Ecto neural progenitor cell (in vitro differentiated cells): ENCODE results near the gene NCOA7.
A peak's percentile ranks its signal among the peaks of the same experiment; 100 is the strongest.
"Not testable (repeated sequence)": the region's sequence is repeated elsewhere in the genome, so short reads cannot be mapped to it uniquely, and the experiment has no call there.

Source experiments
- DNase-seq: peaks from one replicate; pipeline ENCODE4 v3.0.0-alpha.2; 2018; ENCODE audit warnings: low spot score

NCOA7 gene

DNA sequence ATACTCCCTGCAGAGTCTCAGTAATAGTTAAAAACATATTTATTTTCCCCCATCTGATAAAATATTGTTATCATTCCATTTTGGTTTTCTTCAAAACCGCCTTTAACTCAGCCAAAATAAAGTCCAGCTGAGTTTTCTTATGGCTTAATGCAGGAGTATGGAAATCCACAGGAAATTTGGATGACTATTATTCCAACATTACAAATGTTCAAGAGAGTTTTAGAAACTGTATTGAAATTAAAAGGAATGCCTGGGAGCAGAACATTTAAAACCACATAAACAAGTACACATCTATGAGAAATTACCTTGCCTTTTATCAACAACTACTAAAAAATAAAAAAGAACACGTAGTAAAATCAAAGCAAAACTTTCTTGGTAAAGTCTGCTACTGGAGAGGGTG lies 45.7 kb downstream of the NCOA7 start:
- DNase-seq = no peak

GRCh38 chr6:125839471-125839870 lies 48.7 kb downstream of the NCOA7 start:
- no peak for DNase-seq

GRCh38 chr6:125839879-125840278 lies 49.1 kb downstream of the NCOA7 start:
- no peak for DNase-seq

DNA sequence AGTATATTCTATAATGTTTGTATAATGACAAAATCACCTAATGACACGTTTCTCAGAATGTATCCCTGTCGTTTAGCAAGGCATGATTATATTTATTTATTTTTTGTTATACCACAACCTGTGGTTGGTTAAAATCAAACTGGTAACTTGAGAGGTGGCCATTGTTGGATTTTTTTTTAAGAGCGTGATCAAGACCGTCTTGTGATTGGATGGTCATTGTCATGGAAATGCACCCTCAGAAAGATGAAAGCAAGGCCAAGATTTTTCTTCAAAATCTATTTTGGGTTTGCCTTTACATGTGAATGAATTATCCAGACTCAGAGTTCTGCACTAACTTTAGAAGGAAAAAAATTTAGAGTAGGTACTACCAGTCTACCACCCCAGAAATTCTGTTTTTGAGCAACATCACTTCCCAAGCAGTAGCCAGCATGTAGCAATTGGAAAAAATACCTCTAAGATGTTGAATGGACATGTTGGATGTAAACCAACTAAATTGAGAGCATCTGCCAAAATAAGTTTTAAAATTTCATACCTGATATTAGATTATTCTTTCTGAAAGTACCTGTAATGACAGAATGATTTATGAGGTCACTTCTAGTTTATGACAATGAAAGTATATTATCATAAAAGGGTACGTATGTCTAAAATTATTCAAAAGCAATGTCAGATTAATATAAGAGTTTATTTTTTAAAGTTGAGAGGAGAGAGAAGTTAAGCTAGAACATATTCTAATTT lies 50.8 kb downstream of the NCOA7 start:
- no peak for DNase-seq

DNA sequence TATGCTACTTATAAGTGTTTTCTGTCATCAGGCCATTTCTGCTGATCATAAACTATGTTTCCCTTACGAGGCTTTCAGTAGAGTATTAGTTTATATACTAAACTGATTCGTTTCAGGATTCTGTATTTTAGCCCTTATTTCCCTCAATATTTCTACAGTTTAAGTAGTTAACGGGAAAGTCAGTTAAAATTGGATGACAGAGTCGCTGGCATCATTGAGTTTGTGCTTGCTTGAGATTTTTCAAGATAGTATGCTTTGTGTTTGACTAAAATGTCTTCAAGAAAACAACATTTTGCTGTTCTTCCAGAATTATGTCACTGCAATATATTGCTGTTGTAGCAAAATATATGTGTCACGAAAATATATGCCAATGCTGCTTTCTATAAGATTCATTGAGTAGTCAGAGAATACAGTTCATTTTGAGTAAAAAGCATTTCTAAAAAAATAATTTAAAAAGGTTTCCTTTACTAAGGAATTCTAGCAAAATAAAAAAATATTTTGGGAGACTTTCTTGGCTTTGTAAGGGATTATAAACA lies 51.4 kb downstream of the NCOA7 start:
- DNase-seq = no peak

DNA sequence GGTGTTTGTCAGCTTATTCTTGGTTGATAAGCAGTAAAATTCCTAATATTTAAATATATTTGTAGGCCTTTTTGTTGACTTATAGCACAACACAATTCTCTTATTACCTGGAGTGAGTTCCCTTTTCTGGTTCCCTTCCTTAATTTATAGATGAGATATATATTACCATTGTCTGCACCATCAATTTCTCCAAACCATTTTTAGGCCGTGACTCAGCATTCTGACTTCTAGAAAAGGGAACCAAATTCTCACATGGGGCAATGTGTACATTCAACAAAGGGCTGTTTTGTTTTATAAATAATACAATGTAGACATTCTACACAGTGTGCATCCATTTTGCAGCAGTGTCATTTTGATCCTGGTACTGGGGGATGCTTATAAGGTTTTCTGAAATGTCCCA lies 52.8 kb downstream of the NCOA7 start:
- no peak for DNase-seq

- DNase-seq = no peak
Measured at GRCh38 chr6:125844989-125845388, 54.2 kb downstream of the NCOA7 start.

- no peak for DNase-seq
Measured at GRCh38 chr6:125846292-125847024, 55.7 kb downstream of the NCOA7 start.

DNA sequence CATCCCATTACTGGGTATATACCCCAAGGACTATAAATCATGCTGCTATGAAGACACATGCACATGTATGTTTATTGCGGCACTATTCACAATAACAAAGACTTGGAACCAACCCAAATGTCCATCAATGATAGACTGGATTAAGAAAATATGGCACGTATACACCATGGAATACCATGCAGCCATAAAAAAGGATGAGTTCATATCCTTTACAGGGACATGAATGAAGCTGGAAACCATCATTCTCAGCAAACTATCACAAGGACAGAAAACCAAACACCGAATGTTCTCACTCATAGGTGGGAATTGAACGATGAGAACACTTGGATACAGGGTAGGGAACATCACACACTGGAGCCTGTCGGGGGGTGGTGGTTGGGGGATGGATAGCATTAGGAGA lies 57.5 kb downstream of the NCOA7 start:
- not testable (repeated sequence) for DNase-seq

- DNase-seq = no peak
Measured at GRCh38 chr6:125850361-125850760, 59.6 kb downstream of the NCOA7 start.

GRCh38 chr6:125852587-125852986 lies 61.8 kb downstream of the NCOA7 start:
- no peak for DNase-seq

GRCh38 chr6:125853168-125853567 lies 62.4 kb downstream of the NCOA7 start:
- DNase-seq = no peak

GRCh38 chr6:125853756-125854155 lies 63.0 kb downstream of the NCOA7 start:
- DNase-seq = no peak

DNA sequence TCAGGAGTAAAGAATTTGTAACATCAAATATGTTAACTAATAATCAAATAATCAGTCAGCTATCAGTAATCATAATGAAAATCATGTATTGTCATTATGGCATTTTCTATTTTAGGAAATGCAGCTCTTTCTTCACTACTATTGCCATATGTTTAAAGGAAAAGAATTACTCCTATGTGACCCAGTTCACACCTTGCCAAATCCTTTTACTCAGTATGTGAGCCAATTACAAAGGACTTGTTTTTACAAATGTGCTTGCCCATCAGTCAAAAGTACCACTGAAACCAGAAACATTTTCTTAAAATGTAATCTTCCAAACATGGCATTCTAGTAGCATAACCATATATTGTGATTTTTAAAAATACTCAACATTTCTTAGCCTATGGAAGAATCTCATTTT lies 63.6 kb downstream of the NCOA7 start:
- no peak for DNase-seq

DNA sequence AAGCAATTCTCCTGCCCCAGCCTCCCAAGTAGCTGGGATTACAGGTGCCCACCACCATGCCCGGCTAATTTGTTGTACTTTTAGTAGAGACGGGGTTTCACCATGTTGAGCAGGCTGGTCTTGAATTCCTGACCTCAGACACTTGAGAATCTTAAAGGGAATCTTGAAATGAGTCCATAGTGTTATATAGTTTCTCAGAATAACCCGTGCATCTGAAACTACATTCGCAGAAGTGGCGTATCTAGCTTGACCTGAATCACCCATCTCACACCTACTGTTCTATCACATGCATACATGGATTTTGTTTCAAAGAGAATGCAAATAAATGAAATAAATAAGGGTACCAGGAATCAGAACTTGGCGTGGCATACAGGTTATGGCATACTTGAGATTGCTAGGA lies 65.0 kb downstream of the NCOA7 start:
- no peak for DNase-seq

DNA sequence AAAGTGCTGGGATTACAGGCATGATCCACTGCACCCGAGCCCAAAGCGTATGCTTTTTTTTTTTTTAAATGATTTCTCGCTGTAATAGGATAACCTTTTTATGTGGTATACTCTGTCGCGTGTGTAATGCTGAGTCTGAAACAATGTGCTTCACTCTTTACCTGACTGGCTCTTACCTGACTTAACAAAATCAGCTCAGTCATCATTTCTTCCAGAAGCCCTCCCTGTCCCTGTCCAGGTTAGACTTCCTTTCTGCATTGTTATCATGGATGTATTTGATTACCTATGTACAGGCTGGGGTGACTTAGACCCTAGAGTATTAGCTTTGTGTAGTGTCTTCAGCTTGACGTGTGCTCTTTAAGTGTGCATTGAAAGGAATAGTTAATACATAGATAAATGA lies 67.1 kb downstream of the NCOA7 start:
- no peak for DNase-seq

- DNase-seq = peak; percentile 62
Measured at GRCh38 chr6:125858427-125859320, 67.9 kb downstream of the NCOA7 start.

DNA sequence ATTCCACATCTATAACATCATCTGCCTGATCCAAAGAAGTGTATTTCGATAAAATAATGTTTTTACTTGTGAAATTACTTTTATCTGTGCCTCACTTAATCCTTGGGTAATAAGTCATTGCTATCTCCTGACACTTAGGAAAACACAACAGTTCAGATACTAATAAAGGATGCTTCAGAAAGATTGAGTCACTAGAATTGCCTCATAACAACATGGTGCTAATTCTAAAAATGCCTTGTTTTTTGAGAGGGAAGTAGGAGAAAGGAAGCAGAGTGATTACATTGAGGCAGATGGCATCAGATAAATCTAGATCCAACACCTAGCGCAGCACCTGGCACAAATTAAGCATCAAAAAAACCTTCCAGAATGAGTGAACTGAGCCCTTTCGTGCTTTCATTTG lies 69.0 kb downstream of the NCOA7 start:
- no peak for DNase-seq

DNA sequence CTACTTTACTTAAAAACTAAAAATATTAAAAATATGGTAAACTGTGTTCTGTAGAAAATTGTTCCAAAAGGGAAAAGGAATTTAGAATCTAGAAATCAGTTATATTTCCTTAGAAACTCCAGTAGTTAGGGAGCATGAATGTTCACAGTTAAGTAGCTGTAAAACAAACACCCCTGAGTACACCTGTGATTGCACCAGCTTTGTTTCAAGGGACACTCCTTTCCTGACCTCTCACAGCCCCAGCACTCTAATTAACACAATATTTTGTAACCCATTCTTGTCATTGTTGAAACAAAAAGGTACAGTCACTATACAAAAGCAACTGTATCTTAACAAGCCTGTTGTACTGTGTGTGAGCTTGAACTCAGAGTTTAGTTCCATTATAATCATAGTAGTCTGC lies 72.3 kb downstream of the NCOA7 start:
- no peak for DNase-seq

DNA sequence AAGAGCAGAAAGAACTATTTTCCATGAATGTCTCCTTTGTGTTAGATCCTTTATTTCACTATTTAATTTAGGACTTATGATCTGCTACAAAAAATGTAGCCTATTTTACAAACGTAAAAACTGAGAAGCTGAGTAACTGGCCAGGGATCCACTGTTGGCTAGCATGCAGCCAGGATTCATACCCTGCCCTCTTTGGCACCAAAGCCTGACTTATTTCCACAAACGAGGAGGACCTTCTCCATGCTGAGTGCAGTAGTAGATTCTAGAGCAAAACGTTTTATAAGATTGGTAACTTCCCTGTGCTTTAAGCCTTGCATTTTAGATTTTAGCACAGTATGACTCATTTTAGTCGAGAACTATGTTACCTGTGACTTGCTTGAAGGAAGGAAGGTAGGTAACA lies 74.3 kb downstream of the NCOA7 start:
- no peak for DNase-seq

DNA sequence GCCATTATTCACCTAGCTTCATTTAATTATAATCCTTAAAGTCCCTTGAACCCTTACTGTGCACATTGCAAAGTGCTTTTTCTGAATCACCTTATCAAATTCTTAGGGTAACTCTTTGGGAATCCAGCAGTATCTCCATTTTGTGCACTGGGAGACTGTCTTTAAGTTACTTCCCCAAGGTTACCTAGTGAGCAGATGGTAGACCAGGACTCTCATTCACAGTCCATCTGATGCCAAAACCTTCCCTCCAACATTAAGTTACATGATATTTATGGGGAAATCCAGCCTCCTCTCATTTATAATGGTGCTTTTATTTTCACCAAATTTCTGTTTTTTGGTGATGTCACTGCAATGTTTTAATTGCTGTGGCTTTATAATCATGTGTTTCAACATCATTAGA lies 75.7 kb downstream of the NCOA7 start:
- DNase-seq = no peak

GRCh38 chr6:125867483-125867942 lies 76.8 kb downstream of the NCOA7 start:
- no peak for DNase-seq
